ENCODE measurements around the gene CCDC33.

Gene CCDC33

DNA sequence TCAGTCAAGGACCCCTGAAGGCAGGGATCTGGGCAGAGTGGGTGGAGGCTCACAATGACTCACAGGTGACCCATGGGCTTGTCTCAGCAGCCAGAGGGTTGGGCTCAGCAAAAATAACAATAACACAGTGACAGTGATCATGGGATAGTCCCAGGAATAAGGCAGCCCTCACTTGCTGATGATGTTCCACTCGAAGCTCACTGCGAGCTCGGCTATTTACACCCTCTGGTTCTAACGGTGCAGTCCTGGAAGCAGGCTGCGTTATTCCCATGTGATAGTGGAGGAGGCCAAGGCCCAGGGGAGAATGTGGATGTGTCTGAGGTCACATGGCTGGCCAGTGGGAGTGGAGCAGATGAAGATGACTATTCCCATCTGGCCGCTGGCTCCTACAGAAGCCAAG lies 16.2 kb downstream of the CCDC33 start:
- Histone ChIP-seq H3K9ac (ENCODE audit: low read length) (no peak overlapping the region), H3K27ac (ENCODE audit: low read length) (no peak overlapping the region), H3K4me3 (ENCODE audit: low read length) (no peak overlapping the region), H3F3A (ENCODE audit: insufficient read depth, low read length) (no peaks in the 10 kb centered on the region), H3K9me3 (replicated peaks; ENCODE audit: insufficient read depth, low read length) (no peaks in the 10 kb centered on the region), H3K4me2 (ENCODE audit: low read depth, low read length) (no peak overlapping the region), H3K36me3 (replicated peaks; ENCODE audit: insufficient read depth, low read length) (no peaks in the 10 kb centered on the region), H3K4me1 (ENCODE audit: low read length) (no peaks in the 10 kb centered on the region), H4K20me1 (ENCODE audit: insufficient read depth, low read length) (no peaks in the 10 kb centered on the region), H2AFZ (ENCODE audit: low read length) (no peak overlapping the region), H3K79me2 (ENCODE audit: low read length) (no peaks in the 10 kb centered on the region), H3K27me3 (replicated peaks; ENCODE audit: insufficient read depth, low read length) (peaks cover 82% of the 10 kb centered on the region), H3K9me2 (replicated peaks; ENCODE audit: insufficient read depth, low read length) (no peaks in the 10 kb centered on the region)
- no peak for TF ChIP-seq EZH2phosphoT487 (IDR thresholded peaks at IDR 0.05; ENCODE audit: low read length)
- TF ChIP-seq, protein P1, sequence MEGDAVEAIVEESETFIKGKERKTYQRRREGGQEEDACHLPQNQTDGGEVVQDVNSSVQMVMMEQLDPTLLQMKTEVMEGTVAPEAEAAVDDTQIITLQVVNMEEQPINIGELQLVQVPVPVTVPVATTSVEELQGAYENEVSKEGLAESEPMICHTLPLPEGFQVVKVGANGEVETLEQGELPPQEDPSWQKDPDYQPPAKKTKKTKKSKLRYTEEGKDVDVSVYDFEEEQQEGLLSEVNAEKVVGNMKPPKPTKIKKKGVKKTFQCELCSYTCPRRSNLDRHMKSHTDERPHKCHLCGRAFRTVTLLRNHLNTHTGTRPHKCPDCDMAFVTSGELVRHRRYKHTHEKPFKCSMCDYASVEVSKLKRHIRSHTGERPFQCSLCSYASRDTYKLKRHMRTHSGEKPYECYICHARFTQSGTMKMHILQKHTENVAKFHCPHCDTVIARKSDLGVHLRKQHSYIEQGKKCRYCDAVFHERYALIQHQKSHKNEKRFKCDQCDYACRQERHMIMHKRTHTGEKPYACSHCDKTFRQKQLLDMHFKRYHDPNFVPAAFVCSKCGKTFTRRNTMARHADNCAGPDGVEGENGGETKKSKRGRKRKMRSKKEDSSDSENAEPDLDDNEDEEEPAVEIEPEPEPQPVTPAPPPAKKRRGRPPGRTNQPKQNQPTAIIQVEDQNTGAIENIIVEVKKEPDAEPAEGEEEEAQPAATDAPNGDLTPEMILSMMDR (IDR thresholded peaks at IDR 0.05; ENCODE audit: low read length): no peak
- no peak for TF ChIP-seq EZH2 (optimal IDR thresholded peaks at IDR 0.05; ENCODE audit: low read depth, low read length)
- no peak for DNase-seq

DNA sequence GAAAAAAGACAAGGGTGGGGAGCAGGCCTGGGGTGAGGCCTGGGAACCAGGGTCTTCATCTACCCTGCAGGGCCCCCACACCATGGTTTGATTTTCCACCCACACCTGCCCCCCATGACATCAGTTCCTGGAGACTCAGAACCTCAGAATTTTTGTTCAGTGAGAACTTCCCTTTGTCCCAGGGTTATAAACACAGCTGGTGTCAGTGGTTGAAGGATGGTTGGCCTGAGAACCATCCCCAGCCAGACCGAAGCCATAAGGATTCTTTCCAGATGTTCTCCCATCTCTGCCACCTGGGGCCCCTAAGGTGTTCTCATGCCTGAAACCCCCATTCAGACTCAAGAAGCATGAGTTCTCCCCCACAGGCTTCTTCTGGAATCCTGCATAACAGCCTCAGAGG lies 16.6 kb downstream of the CCDC33 start:
- H3K9ac ChIP-seq (ENCODE audit: low read length): no peak overlapping the region
- DNase-seq: no peak
- no peaks in the 10 kb centered on the region for H3K9me2 ChIP-seq (replicated peaks; ENCODE audit: insufficient read depth, low read length)
- H3K27me3 ChIP-seq (replicated peaks; ENCODE audit: insufficient read depth, low read length): peaks cover 85% of the 10 kb centered on the region
- no peaks in the 10 kb centered on the region for H3K79me2 ChIP-seq (ENCODE audit: low read length)
- TF ChIP-seq EZH2 (optimal IDR thresholded peaks at IDR 0.05; ENCODE audit: low read depth, low read length): no peak
- TF ChIP-seq, protein P1 (IDR thresholded peaks at IDR 0.05; ENCODE audit: low read length): no peak
- TF ChIP-seq EZH2phosphoT487 (IDR thresholded peaks at IDR 0.05; ENCODE audit: low read length): no peak
- no peaks in the 10 kb centered on the region for H3K9me3 ChIP-seq (replicated peaks; ENCODE audit: insufficient read depth, low read length)
- no peak overlapping the region for H3K27ac ChIP-seq (ENCODE audit: low read length)
- H3F3A ChIP-seq (ENCODE audit: insufficient read depth, low read length): no peaks in the 10 kb centered on the region
- H4K20me1 ChIP-seq (ENCODE audit: insufficient read depth, low read length): no peaks in the 10 kb centered on the region
- no peak overlapping the region for H3K4me2 ChIP-seq (ENCODE audit: low read depth, low read length)
- no peak overlapping the region for H2AFZ ChIP-seq (ENCODE audit: low read length)
- no peaks in the 10 kb centered on the region for H3K4me1 ChIP-seq (ENCODE audit: low read length)
- no peak overlapping the region for H3K4me3 ChIP-seq (ENCODE audit: low read length)
- no peaks in the 10 kb centered on the region for H3K36me3 ChIP-seq (replicated peaks; ENCODE audit: insufficient read depth, low read length)

DNA sequence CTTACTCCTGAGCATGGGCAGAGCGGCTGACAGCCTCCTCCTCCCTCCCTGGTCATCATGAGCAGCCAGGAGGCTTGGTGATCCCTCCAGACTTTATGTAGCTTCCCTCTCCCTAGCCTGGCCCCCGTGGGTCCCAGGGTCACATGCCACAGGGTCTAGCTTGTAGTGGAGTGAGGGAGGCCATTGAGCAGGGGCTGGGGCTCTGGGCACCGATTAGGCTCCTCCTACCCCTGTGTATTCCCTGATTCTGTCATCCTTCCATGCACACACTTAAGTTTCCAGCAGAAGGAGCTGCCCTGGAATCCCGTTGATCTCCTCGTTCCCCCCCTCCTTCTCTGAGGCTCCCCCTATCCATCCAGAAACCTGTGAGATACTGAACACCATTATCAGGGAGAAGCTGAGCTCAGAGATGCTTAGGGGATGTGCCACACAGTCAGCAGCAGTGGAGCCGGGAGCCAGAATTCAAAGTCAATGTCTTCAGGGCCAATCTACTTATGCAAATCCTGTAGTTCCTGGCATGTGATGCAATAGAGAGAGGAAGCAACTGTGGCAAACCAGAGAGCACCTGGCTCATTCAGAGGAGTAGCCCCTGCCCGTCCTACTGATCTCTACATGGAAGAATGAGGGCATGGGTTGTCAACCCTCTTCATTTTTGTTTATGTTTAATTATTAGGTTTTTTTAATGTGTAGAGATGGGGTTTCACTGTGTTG lies 17.2 kb downstream of the CCDC33 start:
- Histone ChIP-seq H3F3A (ENCODE audit: insufficient read depth, low read length) (no peaks in the 10 kb centered on the region), H3K27me3 (replicated peaks; ENCODE audit: insufficient read depth, low read length) (peaks cover 90% of the 10 kb centered on the region), H3K9me3 (replicated peaks; ENCODE audit: insufficient read depth, low read length) (no peaks in the 10 kb centered on the region), H3K79me2 (ENCODE audit: low read length) (no peaks in the 10 kb centered on the region), H3K27ac (ENCODE audit: low read length) (no peak overlapping the region), H3K9ac (ENCODE audit: low read length) (no peak overlapping the region), H3K4me1 (ENCODE audit: low read length) (no peaks in the 10 kb centered on the region), H3K4me3 (ENCODE audit: low read length) (no peak overlapping the region), H3K4me2 (ENCODE audit: low read depth, low read length) (no peak overlapping the region), H3K9me2 (replicated peaks; ENCODE audit: insufficient read depth, low read length) (no peaks in the 10 kb centered on the region), H2AFZ (ENCODE audit: low read length) (no peak overlapping the region), H3K36me3 (replicated peaks; ENCODE audit: insufficient read depth, low read length) (no peaks in the 10 kb centered on the region), H4K20me1 (ENCODE audit: insufficient read depth, low read length) (no peaks in the 10 kb centered on the region)
- TF ChIP-seq EZH2phosphoT487 (IDR thresholded peaks at IDR 0.05; ENCODE audit: low read length): no peak
- TF ChIP-seq, protein P1 (IDR thresholded peaks at IDR 0.05; ENCODE audit: low read length): no peak
- no peak for TF ChIP-seq EZH2 (optimal IDR thresholded peaks at IDR 0.05; ENCODE audit: low read depth, low read length)
- no peak for DNase-seq
